Activated T-helper 2 cell treated with anti-CD3 and anti-CD28 coated beads, Interferon-gamma antibody, Interleukin-2, Interleukin-4, amounts not matched to agents 10 μg/mL and 5 μg/mL and 100 μg/mL, durations not matched to agents 14 hours and 24 hours and 36 hours (primary cell): ENCODE measurements around the gene PALS2. TPM values are rescaled to one million over a fixed set of nuclear protein-coding genes. Genes with fewer than 3 reads are reported as not detected.

ENCODE experiments used
- DNase-seq: peaks from one replicate; pipeline ENCODE4 v3.0.0; 2021; ENCODE audit warnings: low spot score
- H3K27ac Mint-ChIP-seq: one replicate; pipeline ENCODE4 v1.8.0; 2021; ENCODE audit warnings: mixed read lengths
- H3K27me3 Mint-ChIP-seq: one replicate; pipeline ENCODE4 v1.8.0; 2021; ENCODE audit warnings: low read depth, mixed read lengths
- H3K36me3 Mint-ChIP-seq: one replicate; pipeline ENCODE4 v1.8.0; 2021; ENCODE audit warnings: low read depth, mixed read lengths
- H3K4me1 Mint-ChIP-seq: one replicate; pipeline ENCODE4 v1.8.0; 2021; ENCODE audit warnings: low read depth, mixed read lengths
- H3K4me3 Mint-ChIP-seq: one replicate; pipeline ENCODE4 v1.8.0; 2021; ENCODE audit warnings: low read depth, mild to moderate bottlenecking, moderate library complexity, mixed read lengths
- H3K9me3 Mint-ChIP-seq: one replicate; pipeline ENCODE4 v1.8.0; 2021; ENCODE audit warnings: mixed read lengths
- intact Hi-C: fragments of 100-400 bp; cut with micrococcal nuclease; formaldehyde crosslinking; loops from one replicate; pipeline ENCODE4 v1.15.1; 2023
- total RNA-seq: library from RNA; stranded (reverse); gene quantifications from 2 replicates; pipeline ENCODE4 v1.2.3, GENCODE V29; 2022

The PALS2 gene, protein sequence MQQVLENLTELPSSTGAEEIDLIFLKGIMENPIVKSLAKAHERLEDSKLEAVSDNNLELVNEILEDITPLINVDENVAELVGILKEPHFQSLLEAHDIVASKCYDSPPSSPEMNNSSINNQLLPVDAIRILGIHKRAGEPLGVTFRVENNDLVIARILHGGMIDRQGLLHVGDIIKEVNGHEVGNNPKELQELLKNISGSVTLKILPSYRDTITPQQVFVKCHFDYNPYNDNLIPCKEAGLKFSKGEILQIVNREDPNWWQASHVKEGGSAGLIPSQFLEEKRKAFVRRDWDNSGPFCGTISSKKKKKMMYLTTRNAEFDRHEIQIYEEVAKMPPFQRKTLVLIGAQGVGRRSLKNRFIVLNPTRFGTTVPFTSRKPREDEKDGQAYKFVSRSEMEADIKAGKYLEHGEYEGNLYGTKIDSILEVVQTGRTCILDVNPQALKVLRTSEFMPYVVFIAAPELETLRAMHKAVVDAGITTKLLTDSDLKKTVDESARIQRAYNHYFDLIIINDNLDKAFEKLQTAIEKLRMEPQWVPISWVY
- total RNA-seq, result 30.6 and 35.2 TPM in 2 replicates

GRCh38 chr7:24572997-24573553 is at the start of gene PALS2:
Gene PALS2, plus strand, starts transcription at chr7:24573452. Its CDS starts 50,216 bp downstream, at chr7:24623668.
- peak within 1 kb of the TSS; percentile 89 for H3K27ac Mint-ChIP-seq
- peak within 1 kb of the TSS; percentile 96 for H3K4me3 Mint-ChIP-seq
- H3K36me3 Mint-ChIP-seq, result peaks cover 5% of the 10 kb centered on the region
- H3K4me1 Mint-ChIP-seq, result peaks cover 26% of the 10 kb centered on the region
- DNase-seq, result peak; percentile 75
- peaks cover 45% of the 10 kb centered on the region for H3K27me3 Mint-ChIP-seq
- intact Hi-C loops, result loop anchor here (2.0 to 10.0 kb wide), 4 partner anchors 16 to 978 kb away; partner anchors contain the start of gene CCDC126
- no peaks in the 10 kb centered on the region for H3K9me3 Mint-ChIP-seq

- H3K27me3 Mint-ChIP-seq, result peaks cover 23% of the 10 kb centered on the region
- H3K36me3 Mint-ChIP-seq, result no peaks in the 10 kb centered on the region
- no peaks in the 10 kb centered on the region for H3K4me1 Mint-ChIP-seq
- no peak overlapping the region for H3K27ac Mint-ChIP-seq
- no peak overlapping the region for H3K4me3 Mint-ChIP-seq
- H3K9me3 Mint-ChIP-seq, result no peaks in the 10 kb centered on the region
- no peak for DNase-seq
- intact Hi-C loops, result no loop called here
Measured at GRCh38 chr7:24531255-24531654, 42.0 kb upstream of the PALS2 start.

- intact Hi-C loops, result no loop called here
- Mint-ChIP-seq H3K4me3 (no peak overlapping the region), H3K9me3 (no peaks in the 10 kb centered on the region), H3K27ac (no peak overlapping the region), H3K27me3 (peaks cover 12% of the 10 kb centered on the region), H3K36me3 (no peaks in the 10 kb centered on the region), H3K4me1 (no peaks in the 10 kb centered on the region)
- no peak for DNase-seq
Measured at GRCh38 chr7:24536682-24537081, 36.6 kb upstream of the PALS2 start.

GRCh38 chr7:24540956-24541355 is 32.3 kb upstream of the PALS2 start:
- intact Hi-C loops, result no loop called here
- no peaks in the 10 kb centered on the region for H3K36me3 Mint-ChIP-seq

GRCh38 chr7:24545215-24545614 is 28.0 kb upstream of the PALS2 start:
- Mint-ChIP-seq H3K27ac (no peak overlapping the region), H3K4me3 (no peak overlapping the region), H3K9me3 (no peaks in the 10 kb centered on the region), H3K27me3 (peaks cover 21% of the 10 kb centered on the region), H3K36me3 (no peaks in the 10 kb centered on the region), H3K4me1 (no peaks in the 10 kb centered on the region)
- intact Hi-C loops, result no loop called here
- DNase-seq, result no peak

More at GRCh38 chr7:24540956-24541355, 32.3 kb upstream of the PALS2 start:
- Mint-ChIP-seq H3K9me3 (no peaks in the 10 kb centered on the region), H3K27me3 (peaks cover 13% of the 10 kb centered on the region), H3K27ac (no peak overlapping the region), H3K4me1 (no peaks in the 10 kb centered on the region), H3K4me3 (no peak overlapping the region)
- DNase-seq, result no peak

DNA sequence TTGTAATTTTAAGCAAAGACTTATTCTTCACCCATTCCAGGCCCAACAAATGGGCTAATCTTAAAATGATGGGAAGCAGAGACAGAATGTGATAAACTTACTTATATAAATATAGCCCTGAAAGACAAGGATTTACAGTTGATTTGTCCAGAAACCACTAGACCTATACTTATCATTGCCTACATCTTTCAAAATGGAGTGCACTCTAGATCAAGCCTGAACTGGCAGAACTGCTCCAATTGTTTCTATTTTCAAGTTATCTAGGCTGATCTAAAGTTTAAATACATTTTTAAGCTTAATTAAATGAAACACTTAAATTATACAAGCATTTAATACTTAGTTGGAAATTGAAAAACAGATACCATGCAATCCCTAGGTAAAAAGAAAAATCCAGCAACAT is 24.9 kb upstream of the PALS2 start:
- Mint-ChIP-seq H3K27me3 (peaks cover 27% of the 10 kb centered on the region), H3K36me3 (no peaks in the 10 kb centered on the region), H3K9me3 (no peaks in the 10 kb centered on the region), H3K27ac (no peak overlapping the region), H3K4me1 (no peaks in the 10 kb centered on the region), H3K4me3 (no peak overlapping the region)
- no peak for DNase-seq
- intact Hi-C loops, result no loop called here

DNA sequence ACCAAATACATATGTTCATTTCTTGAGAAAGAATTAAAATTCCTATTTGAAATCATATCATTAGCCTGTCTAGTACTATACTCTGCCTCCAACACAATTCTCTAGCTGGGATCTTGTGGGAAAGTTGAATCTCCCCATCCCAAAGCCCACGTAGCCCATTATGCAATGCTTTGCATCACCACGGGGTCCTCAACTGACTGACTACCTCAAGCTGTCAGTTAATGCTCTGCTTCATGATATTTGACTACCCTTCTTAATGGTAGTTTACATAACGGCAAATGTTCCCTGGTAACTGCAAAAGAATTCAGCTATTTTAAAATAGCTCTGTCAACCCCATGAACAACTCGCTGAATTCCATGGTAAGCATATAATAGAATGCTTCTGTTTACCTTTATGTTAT is 23.3 kb upstream of the PALS2 start:
- no peaks in the 10 kb centered on the region for H3K9me3 Mint-ChIP-seq
- H3K4me1 Mint-ChIP-seq, result no peaks in the 10 kb centered on the region

GRCh38 chr7:24555184-24555583 is 18.1 kb upstream of the PALS2 start:
- Mint-ChIP-seq H3K27ac (no peak overlapping the region), H3K27me3 (peaks cover 31% of the 10 kb centered on the region), H3K4me1 (peaks cover under 1% of the 10 kb centered on the region), H3K9me3 (no peaks in the 10 kb centered on the region), H3K4me3 (no peak overlapping the region), H3K36me3 (no peaks in the 10 kb centered on the region)
- no peak for DNase-seq
- intact Hi-C loops, result no loop called here

More for the DNA sequence above, 23.3 kb upstream of the PALS2 start:
- Mint-ChIP-seq H3K36me3 (no peaks in the 10 kb centered on the region), H3K27ac (no peak overlapping the region), H3K4me3 (no peak overlapping the region), H3K27me3 (peaks cover 30% of the 10 kb centered on the region)
- no peak for DNase-seq
- intact Hi-C loops, result no loop called here

- Mint-ChIP-seq H3K36me3 (no peaks in the 10 kb centered on the region), H3K9me3 (no peaks in the 10 kb centered on the region), H3K4me1 (peaks cover 4% of the 10 kb centered on the region), H3K27ac (no peak overlapping the region), H3K27me3 (peaks cover 33% of the 10 kb centered on the region), H3K4me3 (no peak overlapping the region)
- intact Hi-C loops, result no loop called here
- no peak for DNase-seq
Measured at GRCh38 chr7:24555719-24556118, 17.5 kb upstream of the PALS2 start.

DNA sequence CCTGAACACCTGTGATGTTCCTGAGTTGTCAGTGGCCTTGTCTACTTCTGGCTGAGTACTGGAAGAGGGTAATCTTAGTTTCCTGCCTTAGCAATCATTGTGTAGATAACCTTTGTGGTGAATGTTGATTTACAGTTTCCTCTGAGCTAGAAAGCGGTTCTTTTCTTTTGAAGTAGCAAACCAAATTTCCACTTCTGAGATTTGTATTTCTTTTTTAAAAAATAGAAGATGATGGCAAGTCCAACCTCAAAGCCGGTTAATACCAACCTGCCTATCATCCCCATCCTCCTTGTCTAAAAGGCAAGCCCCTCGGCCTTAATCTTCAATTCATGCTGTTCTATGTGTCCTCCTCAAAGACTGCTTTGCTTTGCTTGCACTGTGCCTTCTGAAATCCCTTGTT is 12.5 kb upstream of the PALS2 start:
- Mint-ChIP-seq H3K36me3 (no peaks in the 10 kb centered on the region), H3K4me3 (no peak overlapping the region), H3K27ac (no peak overlapping the region), H3K27me3 (peaks cover 28% of the 10 kb centered on the region), H3K4me1 (peaks cover 11% of the 10 kb centered on the region), H3K9me3 (no peaks in the 10 kb centered on the region)
- intact Hi-C loops, result no loop called here
- DNase-seq, result no peak

- H3K4me1 Mint-ChIP-seq, result peaks cover 2% of the 10 kb centered on the region
- intact Hi-C loops, result no loop called here
Measured at GRCh38 chr7:24566274-24566673, 7.0 kb upstream of the PALS2 start.

DNA sequence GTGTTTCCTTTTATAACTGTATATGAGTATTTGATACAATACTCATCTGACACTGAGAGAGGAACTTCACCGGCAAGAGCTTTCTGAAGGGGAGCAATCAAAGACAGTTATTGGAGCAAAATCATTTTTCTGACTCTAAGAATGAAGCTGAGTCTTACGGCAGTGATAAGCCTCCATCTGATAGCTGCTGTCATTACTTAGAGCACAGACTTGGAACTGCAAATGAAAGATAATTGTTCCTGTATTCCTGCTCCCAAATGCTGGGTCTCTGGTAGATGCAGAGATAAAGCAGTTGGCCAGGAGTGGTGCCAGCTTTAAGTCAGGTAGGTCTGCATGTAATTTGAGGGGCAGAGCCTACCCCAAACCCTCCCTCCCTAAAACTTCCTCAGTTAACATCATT is 2.3 kb upstream of the PALS2 start:
- Mint-ChIP-seq H3K27me3 (peaks cover 51% of the 10 kb centered on the region), H3K36me3 (peaks cover 5% of the 10 kb centered on the region), H3K4me3 (no peak overlapping the region), H3K4me1 (peaks cover 17% of the 10 kb centered on the region), H3K27ac (no peak overlapping the region), H3K9me3 (no peaks in the 10 kb centered on the region)
- intact Hi-C loops, result loop anchor here (5.0 to 10.0 kb wide), 3 partner anchors 279 to 976 kb away; partner anchors contain the start of gene CCDC126
- no peak for DNase-seq

More at GRCh38 chr7:24566274-24566673, 7.0 kb upstream of the PALS2 start:
- peaks cover 45% of the 10 kb centered on the region for H3K27me3 Mint-ChIP-seq
- no peak overlapping the region for H3K4me3 Mint-ChIP-seq
- H3K36me3 Mint-ChIP-seq, result no peaks in the 10 kb centered on the region
- H3K9me3 Mint-ChIP-seq, result no peaks in the 10 kb centered on the region
- no peak for DNase-seq
- no peak overlapping the region for H3K27ac Mint-ChIP-seq

GRCh38 chr7:24572016-24572392 is 1.2 kb upstream of the PALS2 start:
- Mint-ChIP-seq H3K36me3 (peaks cover 5% of the 10 kb centered on the region), H3K9me3 (no peaks in the 10 kb centered on the region), H3K27ac (peak overlapping the region; percentile 66), H3K27me3 (peaks cover 46% of the 10 kb centered on the region), H3K4me1 (peaks cover 24% of the 10 kb centered on the region), H3K4me3 (peak overlapping the region; percentile 82)
- no peak for DNase-seq
- intact Hi-C loops, result loop anchor here (2.0 to 10.0 kb wide), 4 partner anchors 17 to 977 kb away; partner anchors contain the start of gene CCDC126
